ENCODE measurements around the gene SPINK9.

DNA sequence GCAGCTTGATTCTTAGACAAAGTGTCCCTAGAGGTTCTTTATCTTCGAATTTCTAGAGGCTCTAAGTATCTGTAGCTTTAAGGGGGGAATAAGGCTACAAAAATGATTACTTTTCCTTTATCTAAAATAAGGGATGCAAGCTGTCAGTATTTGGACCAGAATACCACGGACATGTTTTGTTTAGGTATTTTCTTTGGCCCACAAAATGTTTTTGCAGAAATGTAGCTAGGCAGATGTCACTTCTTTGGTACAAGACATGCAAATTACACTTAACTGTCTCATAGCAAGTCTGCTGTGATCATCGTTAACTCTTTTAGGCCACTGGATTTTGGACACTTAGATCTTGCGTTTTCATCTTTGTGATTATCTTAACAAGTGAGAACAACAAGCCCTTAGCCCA, 20.6 kb upstream of the SPINK9 start:
- TF ChIP-seq, protein P1, sequence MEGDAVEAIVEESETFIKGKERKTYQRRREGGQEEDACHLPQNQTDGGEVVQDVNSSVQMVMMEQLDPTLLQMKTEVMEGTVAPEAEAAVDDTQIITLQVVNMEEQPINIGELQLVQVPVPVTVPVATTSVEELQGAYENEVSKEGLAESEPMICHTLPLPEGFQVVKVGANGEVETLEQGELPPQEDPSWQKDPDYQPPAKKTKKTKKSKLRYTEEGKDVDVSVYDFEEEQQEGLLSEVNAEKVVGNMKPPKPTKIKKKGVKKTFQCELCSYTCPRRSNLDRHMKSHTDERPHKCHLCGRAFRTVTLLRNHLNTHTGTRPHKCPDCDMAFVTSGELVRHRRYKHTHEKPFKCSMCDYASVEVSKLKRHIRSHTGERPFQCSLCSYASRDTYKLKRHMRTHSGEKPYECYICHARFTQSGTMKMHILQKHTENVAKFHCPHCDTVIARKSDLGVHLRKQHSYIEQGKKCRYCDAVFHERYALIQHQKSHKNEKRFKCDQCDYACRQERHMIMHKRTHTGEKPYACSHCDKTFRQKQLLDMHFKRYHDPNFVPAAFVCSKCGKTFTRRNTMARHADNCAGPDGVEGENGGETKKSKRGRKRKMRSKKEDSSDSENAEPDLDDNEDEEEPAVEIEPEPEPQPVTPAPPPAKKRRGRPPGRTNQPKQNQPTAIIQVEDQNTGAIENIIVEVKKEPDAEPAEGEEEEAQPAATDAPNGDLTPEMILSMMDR (tag by site-specific recombination; IDR thresholded peaks at IDR 0.05) = no peak
- TF ChIP-seq, protein P2, sequence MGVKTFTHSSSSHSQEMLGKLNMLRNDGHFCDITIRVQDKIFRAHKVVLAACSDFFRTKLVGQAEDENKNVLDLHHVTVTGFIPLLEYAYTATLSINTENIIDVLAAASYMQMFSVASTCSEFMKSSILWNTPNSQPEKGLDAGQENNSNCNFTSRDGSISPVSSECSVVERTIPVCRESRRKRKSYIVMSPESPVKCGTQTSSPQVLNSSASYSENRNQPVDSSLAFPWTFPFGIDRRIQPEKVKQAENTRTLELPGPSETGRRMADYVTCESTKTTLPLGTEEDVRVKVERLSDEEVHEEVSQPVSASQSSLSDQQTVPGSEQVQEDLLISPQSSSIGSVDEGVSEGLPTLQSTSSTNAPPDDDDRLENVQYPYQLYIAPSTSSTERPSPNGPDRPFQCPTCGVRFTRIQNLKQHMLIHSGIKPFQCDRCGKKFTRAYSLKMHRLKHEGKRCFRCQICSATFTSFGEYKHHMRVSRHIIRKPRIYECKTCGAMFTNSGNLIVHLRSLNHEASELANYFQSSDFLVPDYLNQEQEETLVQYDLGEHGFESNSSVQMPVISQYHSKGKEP (tag by site-specific recombination; IDR thresholded peaks at IDR 0.05) = no peak
- no peak for TF ChIP-seq ZNF785 (tag by site-specific recombination; IDR thresholded peaks at IDR 0.05)
